ENCODE data around the gene ARMC7. TPM values are rescaled to one million over a fixed set of nuclear protein-coding genes. Genes with fewer than 3 reads are reported as not detected.

The ARMC7 gene
- total RNA-seq, 2 donors from 2014 or later: 20.0 to 26.6 TPM

DNA sequence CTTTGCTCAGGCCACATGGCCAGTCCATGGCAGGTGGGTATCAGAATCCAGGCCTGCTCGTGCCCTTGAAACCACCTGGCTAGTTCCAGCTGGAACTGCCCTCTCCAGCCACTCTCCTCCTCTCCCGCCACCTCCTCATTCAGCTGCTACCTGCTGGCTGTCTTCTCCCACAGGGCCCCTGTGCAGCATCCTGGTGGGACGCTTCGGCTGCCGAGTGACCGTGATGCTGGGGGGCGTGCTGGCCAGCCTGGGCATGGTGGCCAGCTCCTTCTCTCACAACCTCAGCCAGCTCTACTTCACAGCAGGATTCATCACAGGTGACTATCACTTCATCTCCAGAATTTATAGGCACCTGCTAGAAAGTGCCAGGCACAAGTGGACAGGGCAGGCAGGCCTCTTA, 11.9 kb upstream of the ARMC7 start:
- Mint-ChIP-seq H3K4me1 (peaks cover 21% of the 10 kb centered on the region), H3K4me3 (no peak overlapping the region), H3K27ac (peak overlapping the region; percentile 30), H3K36me3 (ENCODE audit: low read depth) (peaks cover 59% of the 10 kb centered on the region), H3K27me3 (ENCODE audit: insufficient read depth) (no peaks in the 10 kb centered on the region), H3K9me3 (no peaks in the 10 kb centered on the region)
- Histone ChIP-seq H3K27me3 (ENCODE audit: control insufficient read depth, insufficient read depth, low read length, poor library complexity, severe bottlenecking) (no peaks in the 10 kb centered on the region), H3K4me1 (ENCODE audit: control insufficient read depth, insufficient read depth, low read length) (peaks cover 4% of the 10 kb centered on the region), H3K36me3 (ENCODE audit: control insufficient read depth, insufficient read depth, low read length) (peaks cover 26% of the 10 kb centered on the region), H3K9ac (ENCODE audit: extremely low read depth, low read length, poor library complexity, severe bottlenecking) (no peak overlapping the region), H3K4me3 (ENCODE audit: low read length) (no peak overlapping the region), H3K9me3 (ENCODE audit: control insufficient read depth, low read length) (no peaks in the 10 kb centered on the region), H3K27ac (ENCODE audit: low read depth, low read length) (no peak overlapping the region)
- WGBS, 2 experiments (ENCODE audit: insufficient coverage in 1 of 2, insufficient read length in 1 of 2): 95 to 98% methylated on average over 6 to 7 of the region's 7 CpGs
- DNase-seq: no peak
- TF ChIP-seq, protein P1, sequence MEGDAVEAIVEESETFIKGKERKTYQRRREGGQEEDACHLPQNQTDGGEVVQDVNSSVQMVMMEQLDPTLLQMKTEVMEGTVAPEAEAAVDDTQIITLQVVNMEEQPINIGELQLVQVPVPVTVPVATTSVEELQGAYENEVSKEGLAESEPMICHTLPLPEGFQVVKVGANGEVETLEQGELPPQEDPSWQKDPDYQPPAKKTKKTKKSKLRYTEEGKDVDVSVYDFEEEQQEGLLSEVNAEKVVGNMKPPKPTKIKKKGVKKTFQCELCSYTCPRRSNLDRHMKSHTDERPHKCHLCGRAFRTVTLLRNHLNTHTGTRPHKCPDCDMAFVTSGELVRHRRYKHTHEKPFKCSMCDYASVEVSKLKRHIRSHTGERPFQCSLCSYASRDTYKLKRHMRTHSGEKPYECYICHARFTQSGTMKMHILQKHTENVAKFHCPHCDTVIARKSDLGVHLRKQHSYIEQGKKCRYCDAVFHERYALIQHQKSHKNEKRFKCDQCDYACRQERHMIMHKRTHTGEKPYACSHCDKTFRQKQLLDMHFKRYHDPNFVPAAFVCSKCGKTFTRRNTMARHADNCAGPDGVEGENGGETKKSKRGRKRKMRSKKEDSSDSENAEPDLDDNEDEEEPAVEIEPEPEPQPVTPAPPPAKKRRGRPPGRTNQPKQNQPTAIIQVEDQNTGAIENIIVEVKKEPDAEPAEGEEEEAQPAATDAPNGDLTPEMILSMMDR (conservative IDR thresholded peaks at IDR 0.05): no peak

DNA sequence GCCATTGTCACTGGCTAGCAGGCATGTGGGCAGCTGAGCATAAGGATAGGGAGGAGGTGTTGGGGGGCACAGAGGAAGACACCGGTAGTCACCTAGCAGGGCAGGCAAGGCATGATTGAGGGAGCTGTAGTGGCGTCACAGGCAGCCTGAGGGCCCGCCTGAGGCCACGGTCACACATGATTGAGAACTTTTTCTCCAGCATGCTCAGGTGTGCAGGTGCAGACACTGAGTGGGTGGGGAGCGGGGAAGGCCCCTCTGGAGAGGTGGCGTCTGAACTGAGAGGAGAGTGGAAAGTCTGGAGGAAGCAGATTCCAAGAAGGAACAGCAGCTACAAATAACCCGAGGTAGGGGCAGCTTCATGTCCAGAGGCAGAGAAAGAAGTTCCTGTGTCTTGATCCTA, 10.9 kb upstream of the ARMC7 start:
- H3K9ac ChIP-seq (ENCODE audit: extremely low read depth, low read length, poor library complexity, severe bottlenecking): no peak overlapping the region
- H3K9me3 ChIP-seq (ENCODE audit: control insufficient read depth, low read length): no peaks in the 10 kb centered on the region
- peaks cover 4% of the 10 kb centered on the region for H3K4me1 ChIP-seq (ENCODE audit: control insufficient read depth, insufficient read depth, low read length)
- peaks cover 23% of the 10 kb centered on the region for H3K36me3 ChIP-seq (ENCODE audit: control insufficient read depth, insufficient read depth, low read length)
- H3K4me3 ChIP-seq (ENCODE audit: low read length): no peak overlapping the region
- H3K27ac ChIP-seq (ENCODE audit: low read depth, low read length): no peak overlapping the region
- Mint-ChIP-seq H3K9me3 (no peaks in the 10 kb centered on the region), H3K4me1 (peaks cover 24% of the 10 kb centered on the region), H3K36me3 (ENCODE audit: low read depth) (peaks cover 60% of the 10 kb centered on the region), H3K27ac (peak overlapping the region; percentile 69), H3K4me3 (no peak overlapping the region), H3K27me3 (ENCODE audit: insufficient read depth) (no peaks in the 10 kb centered on the region)
- H3K27me3 ChIP-seq (ENCODE audit: control insufficient read depth, insufficient read depth, low read length, poor library complexity, severe bottlenecking): no peaks in the 10 kb centered on the region
- 83 to 93% methylated on average over 5 to 7 of the region's 7 CpGs for WGBS, 2 experiments (ENCODE audit: insufficient coverage in 1 of 2, insufficient read length in 1 of 2)
- TF ChIP-seq, protein P1 (conservative IDR thresholded peaks at IDR 0.05): no peak
- peak; percentile 54 for DNase-seq

GRCh38 chr17:75099881-75100595, 9.7 kb upstream of the ARMC7 start:
- no peaks in the 10 kb centered on the region for H3K27me3 Mint-ChIP-seq (ENCODE audit: insufficient read depth)
- H3K4me3 ChIP-seq (ENCODE audit: low read length): no peak overlapping the region
- peaks cover 21% of the 10 kb centered on the region for H3K36me3 ChIP-seq (ENCODE audit: control insufficient read depth, insufficient read depth, low read length)
- H3K9ac ChIP-seq (ENCODE audit: extremely low read depth, low read length, poor library complexity, severe bottlenecking): no peak overlapping the region
- no peaks in the 10 kb centered on the region for H3K27me3 ChIP-seq (ENCODE audit: control insufficient read depth, insufficient read depth, low read length, poor library complexity, severe bottlenecking)
- peaks cover 61% of the 10 kb centered on the region for H3K36me3 Mint-ChIP-seq (ENCODE audit: low read depth)
- no peaks in the 10 kb centered on the region for H3K9me3 ChIP-seq (ENCODE audit: control insufficient read depth, low read length)
- H3K9me3 Mint-ChIP-seq: no peaks in the 10 kb centered on the region
- TF ChIP-seq, protein P1 (conservative IDR thresholded peaks at IDR 0.05): no peak
- no peak overlapping the region for H3K4me3 Mint-ChIP-seq
- no peak overlapping the region for H3K27ac Mint-ChIP-seq
- DNase-seq: peak; percentile 54
- WGBS, 2 experiments (ENCODE audit: insufficient coverage in 1 of 2, insufficient read length in 1 of 2): 96 to 97% methylated on average over 28 to 31 of the region's 31 CpGs
- H3K4me1 Mint-ChIP-seq: peaks cover 31% of the 10 kb centered on the region
- peaks cover 10% of the 10 kb centered on the region for H3K4me1 ChIP-seq (ENCODE audit: control insufficient read depth, insufficient read depth, low read length)
- no peak overlapping the region for H3K27ac ChIP-seq (ENCODE audit: low read depth, low read length)
